ENCODE measurements around the gene PPFIBP1. TPM values are rescaled to one million over a fixed set of nuclear protein-coding genes. Genes with fewer than 3 reads are reported as not detected.

The PPFIBP1 gene
- 100 to 1,000 TPM in 5 of 7 donors, 10 to 100 TPM in 2; 71.4 to 182 (median 121) TPM for total RNA-seq
- polyA plus RNA-seq = 10 to 100 TPM in 1 of 3 donors, 1 to 10 TPM in 2; 3.7 to 10.7 (median 4.1) TPM
- long read RNA-seq, donor 1, transcript PPFIBP1-216 (4 exons, 2,805 nt) = major isoform, 5 of 14 reads
- long read RNA-seq, donor 1, partial matches to known transcripts = 0 of 14 reads
- long read RNA-seq, donor 1, other reads (novel, unspliced or antisense) = 0 of 14 reads
- long read RNA-seq, donor 2, partial matches to known transcripts = 0 of 1 reads
- long read RNA-seq, donor 2, other reads (novel, unspliced or antisense) = 0 of 1 reads

- peak; percentile 98 for DNase-seq
- Histone ChIP-seq H3K27me3 (replicated peaks in 1 of 7) (no peaks in the 10 kb centered on the region), H3K4me3 (peak within 1 kb of the TSS; percentile 43 to 74 (median 68)), H3K36me3 (no peaks in the 10 kb centered on the region), H3K27ac (peak within 1 kb of the TSS; percentile 79 to 90 (median 87)), H3K4me1 (peaks cover 0 to 57% (median 35%) of the 10 kb centered on the region in 6 donors), H3K9me3 (no peaks in the 10 kb centered on the region)
- TF ChIP-seq, protein P1, sequence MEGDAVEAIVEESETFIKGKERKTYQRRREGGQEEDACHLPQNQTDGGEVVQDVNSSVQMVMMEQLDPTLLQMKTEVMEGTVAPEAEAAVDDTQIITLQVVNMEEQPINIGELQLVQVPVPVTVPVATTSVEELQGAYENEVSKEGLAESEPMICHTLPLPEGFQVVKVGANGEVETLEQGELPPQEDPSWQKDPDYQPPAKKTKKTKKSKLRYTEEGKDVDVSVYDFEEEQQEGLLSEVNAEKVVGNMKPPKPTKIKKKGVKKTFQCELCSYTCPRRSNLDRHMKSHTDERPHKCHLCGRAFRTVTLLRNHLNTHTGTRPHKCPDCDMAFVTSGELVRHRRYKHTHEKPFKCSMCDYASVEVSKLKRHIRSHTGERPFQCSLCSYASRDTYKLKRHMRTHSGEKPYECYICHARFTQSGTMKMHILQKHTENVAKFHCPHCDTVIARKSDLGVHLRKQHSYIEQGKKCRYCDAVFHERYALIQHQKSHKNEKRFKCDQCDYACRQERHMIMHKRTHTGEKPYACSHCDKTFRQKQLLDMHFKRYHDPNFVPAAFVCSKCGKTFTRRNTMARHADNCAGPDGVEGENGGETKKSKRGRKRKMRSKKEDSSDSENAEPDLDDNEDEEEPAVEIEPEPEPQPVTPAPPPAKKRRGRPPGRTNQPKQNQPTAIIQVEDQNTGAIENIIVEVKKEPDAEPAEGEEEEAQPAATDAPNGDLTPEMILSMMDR (IDR thresholded peaks at IDR 0.05 in 8 of 11, conservative IDR thresholded peaks at IDR 0.05 in 3 of 11) = peak in 9 of 11 experiments; percentile 6 to 32 (median 22)
- TF ChIP-seq POLR2A (IDR thresholded peaks at IDR 0.05) (peak; percentile 10 to 80 (median 40)), POLR2AphosphoS5 (IDR thresholded peaks at IDR 0.05) (peak; percentile 88 to 96 (median 92))
- WGBS, 5 donors = 0 to 1% (median 0%) methylated on average over 34 to 41 of the region's 41 CpGs
- intact Hi-C loops (cut with DNase I; ENCODE audit: low total_unique reads) = no loop called here
Observed at GRCh38 chr12:27523642-27524493, at the start of gene PPFIBP1. TSS of gene PPFIBP1 (plus strand) at chr12:27524206. CDS start at chr12:27633397, 109,191 bp downstream.

GRCh38 chr12:27474344-27474743, 49.7 kb upstream of the PPFIBP1 start:
- Histone ChIP-seq H3K36me3 (no peaks in the 10 kb centered on the region), H3K27me3 (replicated peaks in 1 of 7) (no peaks in the 10 kb centered on the region), H3K4me1 (no peaks in the 10 kb centered on the region), H3K4me3 (no peak overlapping the region), H3K9me3 (peaks cover 0 to 42% (median 33%) of the 10 kb centered on the region in 8 donors), H3K27ac (no peak overlapping the region)
- 59 to 82% (median 74%) methylated on average over 3 of the region's 3 CpGs for WGBS, 5 donors
- intact Hi-C loops (cut with DNase I; ENCODE audit: low total_unique reads) = no loop called here
- no peak for DNase-seq
- TF ChIP-seq, protein P1 (IDR thresholded peaks at IDR 0.05 in 8 of 11, conservative IDR thresholded peaks at IDR 0.05 in 3 of 11) = no peak
- TF ChIP-seq POLR2AphosphoS5 (IDR thresholded peaks at IDR 0.05) (no peak), POLR2A (IDR thresholded peaks at IDR 0.05) (no peak)

- Histone ChIP-seq H3K9me3 (peaks cover 0 to 42% (median 33%) of the 10 kb centered on the region in 8 donors), H3K4me3 (no peak overlapping the region), H3K27me3 (replicated peaks in 1 of 7) (no peaks in the 10 kb centered on the region), H3K4me1 (no peaks in the 10 kb centered on the region), H3K27ac (no peak overlapping the region), H3K36me3 (no peaks in the 10 kb centered on the region)
- intact Hi-C loops (cut with DNase I; ENCODE audit: low total_unique reads) = no loop called here
- no peak for DNase-seq
- TF ChIP-seq, protein P1 (IDR thresholded peaks at IDR 0.05 in 8 of 11, conservative IDR thresholded peaks at IDR 0.05 in 3 of 11) = no peak
- TF ChIP-seq POLR2AphosphoS5 (IDR thresholded peaks at IDR 0.05) (no peak), POLR2A (IDR thresholded peaks at IDR 0.05) (no peak)
Observed at GRCh38 chr12:27477049-27477448, 47.0 kb upstream of the PPFIBP1 start.

DNA sequence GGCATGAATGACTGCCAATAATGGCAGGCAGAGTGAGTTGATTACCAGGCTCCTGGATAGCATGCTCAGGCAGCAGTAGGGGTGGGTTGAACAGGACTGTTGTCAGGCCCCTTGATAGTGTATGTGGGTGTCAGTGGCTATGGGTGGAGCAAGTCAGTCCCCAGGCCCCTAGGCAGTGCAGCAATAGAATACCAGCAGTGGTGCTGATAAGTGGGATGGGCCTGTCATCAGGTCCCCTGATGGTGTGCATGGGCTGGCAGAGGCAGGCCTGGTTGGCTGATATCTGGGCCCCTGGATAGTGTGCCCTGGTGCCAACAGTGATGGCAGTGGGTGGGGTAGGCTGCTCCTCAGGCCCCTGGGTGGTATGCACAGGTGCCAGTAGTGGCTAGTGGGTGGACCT, 45.1 kb upstream of the PPFIBP1 start:
- no peak for TF ChIP-seq POLR2AphosphoS5 (IDR thresholded peaks at IDR 0.05)
- TF ChIP-seq, protein P1 (IDR thresholded peaks at IDR 0.05 in 8 of 11, conservative IDR thresholded peaks at IDR 0.05 in 3 of 11) = no peak
- TF ChIP-seq POLR2A (IDR thresholded peaks at IDR 0.05) = no peak
- no peak overlapping the region for H3K4me3 ChIP-seq
- H3K27ac ChIP-seq = no peak overlapping the region
- peaks cover 0 to 42% (median 33%) of the 10 kb centered on the region in 8 donors for H3K9me3 ChIP-seq
- H3K27me3 ChIP-seq (replicated peaks in 1 of 7) = no peaks in the 10 kb centered on the region
- no peaks in the 10 kb centered on the region for H3K36me3 ChIP-seq
- intact Hi-C loops (cut with DNase I; ENCODE audit: low total_unique reads) = no loop called here
- no peak for DNase-seq
- no peaks in the 10 kb centered on the region for H3K4me1 ChIP-seq
